ENCODE results near the gene C12orf57.

DNA sequence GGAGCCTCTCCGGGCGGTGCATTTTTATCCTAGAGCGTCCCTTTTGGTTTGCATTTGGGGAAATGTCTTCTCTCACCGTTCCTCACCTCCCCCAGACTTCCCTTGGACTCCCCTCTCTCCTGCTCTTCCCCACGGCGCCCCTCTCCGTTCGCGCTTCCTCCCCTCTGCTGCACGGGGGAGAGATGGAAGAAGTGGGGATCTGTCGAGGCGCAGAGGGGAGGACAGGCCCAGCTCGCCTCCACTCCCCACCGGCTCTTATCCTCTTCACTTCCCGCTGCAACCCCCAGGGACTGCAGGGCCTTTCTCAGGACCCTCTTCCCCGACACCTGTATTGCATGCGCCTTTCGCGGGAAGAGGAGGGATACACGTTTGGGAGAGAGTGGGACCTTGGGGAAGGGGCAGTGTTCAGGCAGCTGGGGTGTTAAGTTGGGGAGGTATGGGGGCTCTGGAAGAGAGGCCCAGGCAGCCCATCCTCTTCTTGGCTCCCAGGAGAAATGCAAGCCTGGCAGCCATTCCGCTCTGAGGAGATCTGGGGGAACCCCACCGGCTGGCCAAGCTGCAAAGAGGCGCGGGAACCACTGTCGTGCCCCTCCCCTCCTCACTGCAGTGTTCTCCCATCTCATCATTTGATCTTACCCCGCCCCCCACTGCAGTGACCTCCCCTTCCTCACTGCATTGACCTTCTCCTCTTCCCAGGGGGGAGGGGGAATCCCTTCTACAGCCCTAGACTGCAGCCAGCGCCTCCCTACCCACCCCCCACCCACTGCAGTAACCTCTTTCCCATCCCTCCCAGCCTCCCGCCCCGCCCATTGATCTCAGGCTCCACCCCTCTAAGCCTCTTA, 28.7 kb upstream of the C12orf57 start:
- TF ChIP-seq EZH2 (IDR thresholded peaks at IDR 0.05; ENCODE audit: insufficient read depth, poor library complexity, severe bottlenecking) (no peak), EZH2phosphoT487 (IDR thresholded peaks at IDR 0.05; ENCODE audit: insufficient read depth, low read depth) (no peak)
